ENCODE measurements around the gene OR52A5.
"Not testable (repeated sequence)": the region's sequence is repeated elsewhere in the genome, so short reads cannot be mapped to it uniquely, and the experiment has no call there.

The OR52A5 gene

DNA sequence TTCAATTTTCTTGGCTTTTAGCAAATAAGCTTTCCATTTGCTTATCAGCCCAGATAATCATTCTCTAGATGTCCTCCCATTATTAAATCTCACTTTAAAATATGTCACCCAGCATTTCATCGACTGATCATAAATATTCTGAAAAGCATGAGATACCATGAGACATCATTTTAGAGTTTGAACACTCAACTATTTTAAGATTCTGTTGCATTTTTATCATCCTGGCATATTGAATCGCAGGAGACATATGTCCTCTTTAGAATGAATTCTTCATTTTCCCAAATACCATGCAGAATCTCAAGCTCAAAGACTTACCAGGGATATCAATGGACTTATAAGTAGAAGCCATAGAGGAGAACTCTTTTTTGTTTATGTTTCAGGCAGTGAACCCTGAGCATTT lies at the start of gene OR52A5:
TSS of gene OR52A5 (minus strand) at position 361 of the 400 bp plus-strand sequence. CDS start 5,714 bp downstream, outside the sequence.
- no peak for DNase-seq (ENCODE audit: low read depth in 2 of 2, low spot score in 1 of 2)

GRCh38 chr11:5178046-5178837 lies 40.1 kb upstream of the OR52A5 start:
- DNase-seq (ENCODE audit: low read depth in 2 of 2, low spot score in 1 of 2), result no peak

DNA sequence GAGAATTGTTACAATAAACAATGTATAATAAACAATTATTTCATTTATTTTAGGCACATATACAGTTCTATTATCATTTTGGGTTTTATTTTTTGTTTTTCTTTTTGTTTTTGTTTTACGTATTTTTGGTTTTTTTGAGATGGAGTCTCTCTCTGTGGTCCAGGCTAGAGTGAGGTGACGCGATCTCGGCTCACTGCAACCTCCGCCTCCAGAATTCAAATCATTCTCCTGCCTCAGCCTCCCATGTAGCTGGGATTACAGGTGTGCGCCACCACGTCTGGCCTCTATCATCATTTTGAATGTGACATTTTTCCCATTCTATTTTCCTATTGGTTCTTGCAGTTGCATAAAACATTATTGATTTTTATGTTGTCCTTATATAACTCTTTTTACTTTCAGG lies 36.8 kb upstream of the OR52A5 start:
- DNase-seq (ENCODE audit: low read depth in 2 of 2, low spot score in 1 of 2), result no peak

- no peak for DNase-seq (ENCODE audit: low read depth in 2 of 2, low spot score in 1 of 2)
Observed at GRCh38 chr11:5171856-5172255, 33.7 kb upstream of the OR52A5 start.

DNA sequence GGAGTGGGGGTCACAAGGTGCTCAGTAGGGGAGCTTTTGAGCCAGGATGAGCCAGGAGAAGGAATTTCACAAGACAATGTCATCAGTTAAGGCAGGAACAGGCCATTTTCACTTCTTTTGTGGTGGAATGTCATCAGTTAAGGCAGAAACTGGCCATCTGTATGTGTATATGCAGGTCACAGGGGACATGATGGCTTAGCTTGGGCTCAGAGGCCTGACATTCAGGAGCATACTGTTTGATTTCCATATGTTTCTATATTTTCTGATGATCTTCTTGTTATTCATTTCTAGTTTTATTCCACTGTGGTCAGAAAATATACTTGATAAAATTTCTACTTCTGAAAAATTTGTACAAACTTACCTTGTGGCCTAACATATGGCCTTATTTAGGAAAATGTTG lies 27.7 kb upstream of the OR52A5 start:
- DNase-seq (ENCODE audit: low read depth in 2 of 2, low spot score in 1 of 2), result not testable (repeated sequence)

DNA sequence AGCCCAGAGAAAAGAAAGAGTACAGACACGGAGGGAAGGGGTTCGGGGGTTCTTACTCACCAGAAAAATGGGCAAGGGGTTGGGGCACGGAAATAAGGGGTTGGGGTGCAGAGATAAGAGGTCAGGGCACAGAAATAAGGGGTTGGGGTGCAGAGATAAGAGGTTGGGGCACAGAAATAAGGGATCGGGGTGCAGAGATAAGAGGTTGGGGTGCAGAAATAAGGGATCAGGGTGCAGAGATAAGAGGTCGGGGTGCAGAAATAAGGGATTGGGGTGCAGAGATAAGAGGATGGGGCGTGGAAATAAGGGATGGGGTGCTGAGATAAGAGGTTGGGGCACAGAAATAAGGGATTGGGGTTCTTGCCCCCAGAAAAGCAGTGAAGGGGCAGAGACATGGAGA lies 26.7 kb upstream of the OR52A5 start:
- DNase-seq (ENCODE audit: low read depth in 2 of 2, low spot score in 1 of 2), result not testable (repeated sequence)

- DNase-seq (ENCODE audit: low read depth in 2 of 2, low spot score in 1 of 2), result not testable (repeated sequence)
Observed at GRCh38 chr11:5161045-5161444, 22.9 kb upstream of the OR52A5 start.

DNA sequence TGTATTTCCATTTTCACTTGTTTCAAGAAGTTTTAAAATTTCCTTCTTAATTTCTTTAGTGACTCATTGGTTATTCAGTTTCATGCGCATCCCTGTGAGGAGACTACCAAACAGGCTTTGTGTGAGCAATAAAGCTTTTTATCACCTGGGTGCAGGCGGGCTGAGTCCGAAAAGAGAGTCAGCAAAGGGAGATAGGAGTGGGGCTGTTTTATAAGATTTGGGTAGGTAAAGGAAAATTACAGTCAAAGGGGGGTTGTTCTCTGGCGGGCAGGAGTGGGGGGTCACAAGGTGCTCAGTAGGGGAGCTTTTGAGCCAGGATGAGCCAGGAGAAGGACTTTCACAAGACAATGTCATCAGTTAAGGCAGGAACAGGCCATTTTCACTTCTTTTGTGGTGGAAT lies 22.1 kb upstream of the OR52A5 start:
- not testable (repeated sequence) for DNase-seq (ENCODE audit: low read depth in 2 of 2, low spot score in 1 of 2)

DNA sequence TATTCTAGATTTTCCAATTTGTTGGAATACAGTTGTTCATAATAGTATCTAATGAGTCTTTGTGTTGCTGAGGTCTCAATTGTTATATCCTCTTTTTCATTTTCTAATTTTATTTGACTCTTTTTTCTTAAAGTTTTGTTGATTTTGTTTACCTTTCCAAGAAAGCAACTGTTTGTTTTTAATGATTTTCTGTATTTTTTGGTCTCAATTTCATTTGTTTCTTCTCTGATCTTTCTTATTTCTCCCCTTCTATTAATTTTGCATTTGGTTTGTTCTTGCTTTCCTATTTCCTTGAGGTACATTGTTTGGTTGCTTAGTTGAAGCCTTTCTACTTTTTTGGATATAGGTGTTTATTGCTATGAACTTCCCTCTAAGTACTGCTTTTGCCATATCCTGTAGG lies 21.6 kb upstream of the OR52A5 start:
- DNase-seq (ENCODE audit: low read depth in 2 of 2, low spot score in 1 of 2), result no peak

DNA sequence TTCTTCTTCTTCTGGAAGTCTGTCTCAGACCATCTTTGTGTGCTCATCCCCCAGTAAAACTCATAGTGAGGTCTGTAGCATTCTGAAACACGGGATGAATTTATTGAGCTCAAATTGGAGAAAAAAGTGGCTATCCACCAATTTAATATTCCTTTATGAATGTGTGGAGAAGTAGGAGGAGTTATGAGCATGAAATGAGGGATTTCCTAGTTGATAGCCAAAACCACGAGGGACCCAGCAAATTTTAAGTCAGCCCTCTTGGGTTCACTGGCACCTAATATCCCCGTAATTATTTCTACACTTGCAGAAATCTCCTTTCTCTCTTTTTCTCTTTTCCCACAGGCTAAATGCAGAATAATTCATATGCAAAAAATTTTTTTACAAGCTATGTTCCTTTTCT lies 16.5 kb upstream of the OR52A5 start, which contains the start of gene OR52A1:
TSS of gene OR52A1 (minus strand) at position 101 of the 400 bp plus-strand sequence. CDS start 2,388 bp downstream, outside the sequence.
- DNase-seq (ENCODE audit: low read depth in 2 of 2, low spot score in 1 of 2), result no peak

- DNase-seq (ENCODE audit: low read depth in 2 of 2, low spot score in 1 of 2), result no peak
Observed at GRCh38 chr11:5153574-5154431, 15.6 kb upstream of the OR52A5 start.

GRCh38 chr11:5151713-5152153 lies 13.6 kb upstream of the OR52A5 start:
- DNase-seq (ENCODE audit: low read depth in 2 of 2, low spot score in 1 of 2), result no peak

GRCh38 chr11:5144206-5144605 lies 6.0 kb upstream of the OR52A5 start:
- DNase-seq (ENCODE audit: low read depth in 2 of 2, low spot score in 1 of 2), result not testable (repeated sequence)

- no peak for DNase-seq (ENCODE audit: low read depth in 2 of 2, low spot score in 1 of 2)
Observed at GRCh38 chr11:5137014-5137413, 1.1 kb downstream of the OR52A5 start.

DNA sequence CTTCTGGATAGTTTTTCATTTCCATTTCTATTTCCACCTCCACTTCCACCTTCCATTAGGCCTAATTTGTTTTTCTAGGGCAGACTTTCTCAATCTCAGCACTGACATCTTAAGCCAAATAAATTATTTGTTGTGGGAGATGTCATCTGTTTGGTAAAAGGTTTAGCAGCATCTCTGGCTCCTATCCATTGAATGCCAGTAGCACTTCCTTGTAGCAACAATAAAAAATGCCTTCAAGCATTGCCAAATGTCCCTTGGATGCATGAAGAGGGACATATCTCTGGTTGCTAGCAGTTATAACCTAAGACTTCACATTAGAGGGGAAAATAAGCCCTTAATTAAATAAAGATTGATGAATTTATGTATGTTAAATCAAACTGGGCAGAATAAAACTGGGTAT lies 1.9 kb downstream of the OR52A5 start:
- no peak for DNase-seq (ENCODE audit: low read depth in 2 of 2, low spot score in 1 of 2)

DNA sequence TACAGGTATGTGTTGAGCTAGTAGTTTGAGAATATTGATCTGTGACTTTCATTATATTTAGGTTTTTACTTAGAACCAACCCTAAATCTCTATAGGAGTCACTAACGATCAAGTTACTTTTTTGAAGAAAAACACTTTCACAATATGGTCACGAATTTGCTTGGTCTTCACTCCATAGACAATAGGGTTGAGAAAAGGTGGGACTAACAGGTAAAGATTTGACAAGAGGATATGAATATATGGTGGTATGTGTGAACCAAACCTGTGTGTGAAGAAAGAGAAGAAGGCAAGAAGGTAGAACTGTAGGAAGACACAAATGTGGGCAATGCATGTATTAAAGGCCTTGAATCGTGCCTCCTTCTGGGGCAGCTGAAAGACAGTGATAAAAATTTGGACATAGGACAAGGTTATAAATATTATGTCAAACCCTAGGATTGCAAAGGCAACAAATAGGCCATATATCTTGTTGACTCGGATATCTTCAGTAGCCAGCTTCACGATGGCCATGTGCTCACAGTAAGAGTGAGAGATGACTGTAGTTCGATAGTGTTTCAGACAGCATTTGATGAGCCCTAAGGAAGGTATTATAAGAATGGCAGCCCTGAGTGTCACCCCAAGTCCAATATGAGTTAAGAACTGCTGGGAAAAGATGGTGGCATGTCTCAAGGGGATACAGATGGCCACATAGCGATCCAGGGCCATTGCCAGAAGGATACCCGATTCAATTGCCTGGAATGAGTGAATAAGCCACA lies 6.4 kb downstream of the OR52A5 start:
- no peak for DNase-seq (ENCODE audit: low read depth in 2 of 2, low spot score in 1 of 2)

GRCh38 chr11:5129457-5129877 lies 8.7 kb downstream of the OR52A5 start:
- no peak for DNase-seq (ENCODE audit: low read depth in 2 of 2, low spot score in 1 of 2)

DNA sequence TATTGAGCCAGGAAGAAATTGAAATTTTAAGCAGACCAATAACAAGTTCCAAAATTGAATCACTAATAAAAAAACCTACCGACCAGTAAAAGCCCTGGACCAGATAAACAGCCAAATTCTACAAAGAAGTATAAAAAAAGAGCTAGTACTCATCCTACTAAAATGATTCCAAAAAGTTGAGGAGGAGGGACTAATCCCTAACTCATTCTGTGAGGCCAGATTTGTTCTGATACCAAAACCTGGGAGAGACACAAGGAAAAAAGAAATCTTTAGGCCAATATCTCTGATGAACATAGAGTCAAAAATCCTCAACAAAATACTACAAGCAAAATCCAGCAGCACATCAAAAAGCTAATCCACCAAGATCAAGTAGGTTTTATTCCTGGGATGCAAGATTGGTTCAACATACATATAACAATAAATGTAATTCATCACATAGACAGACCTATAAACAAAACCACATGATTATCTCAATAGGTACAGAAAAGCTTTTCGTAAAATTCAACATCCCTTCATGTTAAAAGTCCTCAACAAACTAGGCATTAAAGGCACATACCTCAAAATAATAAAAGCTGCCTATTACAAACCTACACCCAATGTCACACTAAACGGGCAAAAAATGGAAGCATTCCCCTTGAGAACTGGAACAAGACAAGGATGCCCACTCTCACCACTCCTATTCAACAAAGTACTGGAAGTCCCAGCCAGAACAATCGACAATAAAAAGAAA lies 13.1 kb downstream of the OR52A5 start:
- DNase-seq (ENCODE audit: low read depth in 2 of 2, low spot score in 1 of 2), result no peak

GRCh38 chr11:5123802-5124521 lies 14.2 kb downstream of the OR52A5 start:
- DNase-seq (ENCODE audit: low read depth in 2 of 2, low spot score in 1 of 2), result no peak

- no peak for DNase-seq (ENCODE audit: low read depth in 2 of 2, low spot score in 1 of 2)
Observed at GRCh38 chr11:5118893-5119292, 19.3 kb downstream of the OR52A5 start.
